Sigmoid colon (tissue), 4 donors: Measurements from ENCODE around the gene ZNF608.

ENCODE experiments used
- POLR2A ChIP-seq, 2 donors: fragments of 450-650 bp; IDR thresholded peaks; one replicate each; pipeline ENCODE4 v1.6.1; 2016; ENCODE audit warnings: antibody characterized with exemption in 2 of 2, mild to moderate bottlenecking in 2 of 2, moderate library complexity in 2 of 2
- POLR2AphosphoS5 ChIP-seq, 4 donors: sonication (generic); formaldehyde crosslinking; IDR thresholded peaks; one replicate each; pipeline ENCODE4 v1.6.1; 2017; ENCODE audit warnings: antibody characterized with exemption in 4 of 4
- TF ChIP-seq, protein P1 (sequence below), 4 experiments: fragments of 450-650 bp in 3 of 4; fragments of 200-600 bp in 1 of 4; IDR thresholded peaks; one replicate each; pipeline ENCODE4 v1.5.1; 2016 to 2019; ENCODE audit warnings: antibody characterized with exemption in 4 of 4, mild to moderate bottlenecking in 3 of 4, moderate library complexity in 2 of 4

DNA sequence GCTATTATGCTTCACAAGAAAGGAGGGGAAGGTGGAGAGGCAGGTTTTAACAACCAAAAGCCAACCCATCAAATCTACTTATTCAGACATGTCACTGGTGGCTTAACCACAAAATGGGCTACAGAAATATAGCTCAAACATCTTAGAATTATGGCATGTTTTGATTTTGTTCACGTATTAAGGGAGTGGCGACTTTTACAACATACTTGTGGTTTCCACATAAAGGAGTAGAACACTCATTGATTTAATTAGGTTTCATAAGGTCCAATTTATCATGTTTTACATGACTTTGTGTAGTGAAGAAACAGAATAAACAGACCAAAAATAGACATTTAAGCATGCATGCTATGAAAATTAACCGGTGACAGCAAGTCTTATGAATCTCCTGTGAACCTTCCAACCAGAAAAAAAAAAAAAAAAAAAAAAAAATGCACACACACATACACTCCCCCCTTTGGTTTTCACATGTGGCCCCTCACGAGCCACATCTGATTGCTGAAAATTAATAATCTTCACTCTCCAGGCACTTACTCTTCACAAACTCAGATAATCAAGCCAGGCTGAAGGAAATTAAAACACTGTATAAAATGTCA is 5.4 kb downstream of the ZNF608 start:
- TF ChIP-seq, protein P1, sequence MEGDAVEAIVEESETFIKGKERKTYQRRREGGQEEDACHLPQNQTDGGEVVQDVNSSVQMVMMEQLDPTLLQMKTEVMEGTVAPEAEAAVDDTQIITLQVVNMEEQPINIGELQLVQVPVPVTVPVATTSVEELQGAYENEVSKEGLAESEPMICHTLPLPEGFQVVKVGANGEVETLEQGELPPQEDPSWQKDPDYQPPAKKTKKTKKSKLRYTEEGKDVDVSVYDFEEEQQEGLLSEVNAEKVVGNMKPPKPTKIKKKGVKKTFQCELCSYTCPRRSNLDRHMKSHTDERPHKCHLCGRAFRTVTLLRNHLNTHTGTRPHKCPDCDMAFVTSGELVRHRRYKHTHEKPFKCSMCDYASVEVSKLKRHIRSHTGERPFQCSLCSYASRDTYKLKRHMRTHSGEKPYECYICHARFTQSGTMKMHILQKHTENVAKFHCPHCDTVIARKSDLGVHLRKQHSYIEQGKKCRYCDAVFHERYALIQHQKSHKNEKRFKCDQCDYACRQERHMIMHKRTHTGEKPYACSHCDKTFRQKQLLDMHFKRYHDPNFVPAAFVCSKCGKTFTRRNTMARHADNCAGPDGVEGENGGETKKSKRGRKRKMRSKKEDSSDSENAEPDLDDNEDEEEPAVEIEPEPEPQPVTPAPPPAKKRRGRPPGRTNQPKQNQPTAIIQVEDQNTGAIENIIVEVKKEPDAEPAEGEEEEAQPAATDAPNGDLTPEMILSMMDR (IDR thresholded peaks at IDR 0.05) = no peak
- TF ChIP-seq POLR2AphosphoS5 (IDR thresholded peaks at IDR 0.05) = peak; percentile 32 to 62 (median 60)
- no peak for TF ChIP-seq POLR2A (IDR thresholded peaks at IDR 0.05)
